Prostate gland (tissue), 2 donors: ENCODE data around the gene SRGAP1. TPM values are rescaled to one million over a fixed set of nuclear protein-coding genes. Genes with fewer than 3 reads are reported as not detected.

Experiments
- DNase-seq: peaks from one replicate; pipeline ENCODE4 v3.0.0-alpha.2; 2019; ENCODE audit warnings: low spot score
- H3K27ac ChIP-seq, 2 donors: fragments of 200-600 bp; sonication (generic); 2 replicates each; pipeline ENCODE4 v1.5.1; 2017 to 2019
- H3K27me3 ChIP-seq: fragments of 200-600 bp; sonication (generic); replicated peaks from 2 replicates; pipeline ENCODE4 v1.5.1; 2019; ENCODE audit not compliant: insufficient read depth
- H3K36me3 ChIP-seq, 2 donors: fragments of 200-600 bp; sonication (generic); 1 replicate in 1 of 2; 2 replicates in 1 of 2; pipeline versions ENCODE4 v1.5.1 to v1.8.1; 2017 to 2019
- H3K4me1 ChIP-seq: fragments of 200-600 bp; sonication (generic); replicated peaks from 2 replicates; pipeline ENCODE4 v1.5.1; 2019
- H3K4me3 ChIP-seq, 2 donors: fragments of 200-600 bp; sonication (generic); 2 replicates each; pipeline ENCODE4 v1.5.1; 2017 to 2019
- H3K9me3 ChIP-seq: fragments of 200-600 bp; sonication (generic); 2 replicates; pipeline ENCODE4 v1.5.1; 2017
- POLR2A ChIP-seq: fragments of 450-650 bp; IDR thresholded peaks from one replicate; pipeline ENCODE4 v1.6.1; 2016; ENCODE audit warnings: antibody characterized with exemption, mild to moderate bottlenecking
- POLR2AphosphoS5 ChIP-seq: sonication (generic); formaldehyde crosslinking; IDR thresholded peaks from one replicate; pipeline ENCODE4 v1.6.1; 2017; ENCODE audit warnings: antibody characterized with exemption
- WGBS: methylation state at CpG from one replicate; pipeline ENCODE4 v1.1.5; 2018; 5-methylcytosine and 5-hydroxymethylcytosine counted together
- intact Hi-C: fragments of 100-400 bp; cut with DNase I; formaldehyde crosslinking; loops from one replicate; pipeline ENCODE4 v1.14.2; 2022
- total RNA-seq, 2 donors: library from RNA; depleted of rRNA; stranded (reverse); fragments of >200 nt; gene quantifications; one replicate each; pipeline ENCODE4 v1.1.0, GENCODE V29; 2016
- TF ChIP-seq, protein P1 (sequence below), 4 experiments: fragments of 200-600 bp in 2 of 4; fragments of 450-650 bp in 2 of 4; sonication (generic) in 2 of 4; IDR thresholded peaks; 1 replicate in 3 of 4; 2 replicates in 1 of 4; pipeline ENCODE4 v1.5.1; 2016 to 2019; ENCODE audit warnings: antibody characterized with exemption in 4 of 4, mild to moderate bottlenecking in 2 of 4, moderate library complexity in 2 of 4

The SRGAP1 gene
- total RNA-seq, 2 donors from 2014 or later, result 4.6 to 16.1 TPM

DNA sequence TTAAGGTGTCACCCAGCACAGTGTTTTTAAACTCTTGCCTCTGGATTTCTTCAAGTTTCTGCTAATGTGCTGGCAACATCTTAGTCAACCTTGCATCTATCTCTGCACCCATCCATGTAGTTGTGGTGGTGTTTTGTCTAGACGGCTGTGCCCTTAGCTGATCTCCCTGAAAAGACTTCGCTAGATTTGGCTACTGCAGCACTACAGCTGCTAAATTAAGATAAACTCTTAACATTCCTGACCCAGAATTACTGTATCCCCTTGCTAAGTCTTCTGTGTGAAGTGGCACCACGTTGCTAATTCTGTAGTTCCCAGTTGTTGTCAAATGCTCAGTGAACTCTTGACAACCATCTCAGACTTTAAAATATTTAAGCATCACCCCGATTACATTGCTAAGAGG, 66.8 kb downstream of the SRGAP1 start:
- TF ChIP-seq POLR2AphosphoS5, result no peak
- TF ChIP-seq POLR2A, result no peak
- TF ChIP-seq, protein P1, sequence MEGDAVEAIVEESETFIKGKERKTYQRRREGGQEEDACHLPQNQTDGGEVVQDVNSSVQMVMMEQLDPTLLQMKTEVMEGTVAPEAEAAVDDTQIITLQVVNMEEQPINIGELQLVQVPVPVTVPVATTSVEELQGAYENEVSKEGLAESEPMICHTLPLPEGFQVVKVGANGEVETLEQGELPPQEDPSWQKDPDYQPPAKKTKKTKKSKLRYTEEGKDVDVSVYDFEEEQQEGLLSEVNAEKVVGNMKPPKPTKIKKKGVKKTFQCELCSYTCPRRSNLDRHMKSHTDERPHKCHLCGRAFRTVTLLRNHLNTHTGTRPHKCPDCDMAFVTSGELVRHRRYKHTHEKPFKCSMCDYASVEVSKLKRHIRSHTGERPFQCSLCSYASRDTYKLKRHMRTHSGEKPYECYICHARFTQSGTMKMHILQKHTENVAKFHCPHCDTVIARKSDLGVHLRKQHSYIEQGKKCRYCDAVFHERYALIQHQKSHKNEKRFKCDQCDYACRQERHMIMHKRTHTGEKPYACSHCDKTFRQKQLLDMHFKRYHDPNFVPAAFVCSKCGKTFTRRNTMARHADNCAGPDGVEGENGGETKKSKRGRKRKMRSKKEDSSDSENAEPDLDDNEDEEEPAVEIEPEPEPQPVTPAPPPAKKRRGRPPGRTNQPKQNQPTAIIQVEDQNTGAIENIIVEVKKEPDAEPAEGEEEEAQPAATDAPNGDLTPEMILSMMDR (IDR thresholded peaks at IDR 0.05), result no peak
- no peaks in the 10 kb centered on the region for H3K9me3 ChIP-seq
- H3K36me3 ChIP-seq, result no peaks in the 10 kb centered on the region
- no peak for DNase-seq
- 85% methylated on average over 4 of the region's 4 CpGs for WGBS
- intact Hi-C loops, result no loop called here
- no peak overlapping the region for H3K27ac ChIP-seq
- H3K4me1 ChIP-seq, result no peaks in the 10 kb centered on the region
- H3K4me3 ChIP-seq, result no peak overlapping the region
- no peaks in the 10 kb centered on the region for H3K27me3 ChIP-seq

DNA sequence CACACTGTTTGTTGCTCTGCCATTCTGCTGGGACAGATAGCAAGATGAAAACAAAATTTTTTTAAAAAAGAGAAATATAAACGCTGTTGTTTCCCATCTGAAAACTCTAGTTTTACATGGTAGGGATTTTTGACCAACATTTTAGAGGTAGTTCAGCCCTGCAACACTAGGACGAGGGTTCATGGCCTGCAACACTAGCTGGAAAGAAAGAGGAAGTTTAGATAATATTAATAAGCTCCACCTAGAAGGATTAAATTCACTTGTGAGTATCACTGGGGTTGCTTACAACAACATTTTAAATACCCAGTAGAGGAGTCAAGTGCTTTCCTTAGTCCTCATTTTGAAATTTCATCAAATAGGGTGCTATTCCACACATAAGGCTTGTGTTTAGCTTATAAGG, 68.2 kb downstream of the SRGAP1 start:
- Histone ChIP-seq H3K36me3 (no peaks in the 10 kb centered on the region), H3K9me3 (no peaks in the 10 kb centered on the region), H3K4me1 (no peaks in the 10 kb centered on the region), H3K27ac (no peak overlapping the region), H3K4me3 (no peak overlapping the region), H3K27me3 (no peaks in the 10 kb centered on the region)
- WGBS, result 82% methylated on average over 2 of the region's 2 CpGs
- intact Hi-C loops, result no loop called here
- TF ChIP-seq POLR2A, result no peak
- TF ChIP-seq, protein P1 (IDR thresholded peaks at IDR 0.05), result no peak
- TF ChIP-seq POLR2AphosphoS5, result no peak
- no peak for DNase-seq

- TF ChIP-seq, protein P1 (IDR thresholded peaks at IDR 0.05), result no peak
- TF ChIP-seq POLR2A (no peak), POLR2AphosphoS5 (no peak)
- no peak overlapping the region for H3K4me3 ChIP-seq
- H3K36me3 ChIP-seq, result no peaks in the 10 kb centered on the region
- H3K4me1 ChIP-seq, result no peaks in the 10 kb centered on the region
- no peaks in the 10 kb centered on the region for H3K27me3 ChIP-seq
- no peak for DNase-seq
- WGBS, result 79% methylated on average over 2 of the region's 2 CpGs
- H3K27ac ChIP-seq, result no peak overlapping the region
- intact Hi-C loops, result no loop called here
- H3K9me3 ChIP-seq, result no peaks in the 10 kb centered on the region
Measured at GRCh38 chr12:63913929-63914328, 69.4 kb downstream of the SRGAP1 start.

GRCh38 chr12:63915105-63915800, 70.8 kb downstream of the SRGAP1 start:
- no peak for DNase-seq
- Histone ChIP-seq H3K27me3 (no peaks in the 10 kb centered on the region), H3K9me3 (no peaks in the 10 kb centered on the region), H3K4me3 (no peak overlapping the region), H3K4me1 (no peaks in the 10 kb centered on the region), H3K36me3 (no peaks in the 10 kb centered on the region), H3K27ac (no peak overlapping the region)
- 12% methylated on average over 2 of the region's 2 CpGs for WGBS
- TF ChIP-seq POLR2AphosphoS5 (no peak), POLR2A (no peak)
- TF ChIP-seq, protein P1 (IDR thresholded peaks at IDR 0.05), result no peak
- intact Hi-C loops, result no loop called here
